ENCODE data around the gene SLC4A8. TPM values are rescaled to one million over a fixed set of nuclear protein-coding genes. Genes with fewer than 3 reads are reported as not detected.

Gene SLC4A8
- total RNA-seq, 1 donor from 2014 or later = 5.2 TPM

- no peaks in the 10 kb centered on the region for H3K36me3 Mint-ChIP-seq (ENCODE audit: low read depth)
- TF ChIP-seq CTCF (IDR thresholded peaks at IDR 0.05) = no peak
- intact Hi-C loops (cut with micrococcal nuclease) = no loop called here
- ChIA-PET CTCF (interaction anchor here (0.9 kb wide), 1 partner anchor 13 kb away, joined by 3 read pairs; no protein-coding TSS in a partner anchor), POLR2A (no interaction called here)
- no peaks in the 10 kb centered on the region for H3K27me3 Mint-ChIP-seq
- no peak for ATAC-seq (ENCODE audit: low read depth)
- H3K27ac Mint-ChIP-seq = no peak overlapping the region
- no peaks in the 10 kb centered on the region for H3K9me3 Mint-ChIP-seq
- no peak overlapping the region for H3K4me3 Mint-ChIP-seq
- no peak for DNase-seq
- peaks cover 8% of the 10 kb centered on the region for H3K4me1 Mint-ChIP-seq
These were observed 18.3 kb upstream of the SLC4A8 start for GRCh38 chr12:51406290-51406689.

- H3K4me1 Mint-ChIP-seq = peaks cover 8% of the 10 kb centered on the region
- no peaks in the 10 kb centered on the region for H3K9me3 Mint-ChIP-seq
- no peak for ATAC-seq (ENCODE audit: low read depth)
- no peaks in the 10 kb centered on the region for H3K27me3 Mint-ChIP-seq
- no peaks in the 10 kb centered on the region for H3K36me3 Mint-ChIP-seq (ENCODE audit: low read depth)
- no peak overlapping the region for H3K4me3 Mint-ChIP-seq
- POLR2A ChIA-PET = no interaction called here
- DNase-seq = no peak
- CTCF ChIA-PET = no interaction called here
- TF ChIP-seq CTCF (IDR thresholded peaks at IDR 0.05) = no peak
- H3K27ac Mint-ChIP-seq = no peak overlapping the region
- intact Hi-C loops (cut with micrococcal nuclease) = no loop called here
These were observed 17.8 kb upstream of the SLC4A8 start for GRCh38 chr12:51406859-51407258.

GRCh38 chr12:51407604-51408003 is 17.0 kb upstream of the SLC4A8 start:
- intact Hi-C loops (cut with micrococcal nuclease) = no loop called here
- no peaks in the 10 kb centered on the region for H3K27me3 Mint-ChIP-seq
- CTCF ChIA-PET = no interaction called here
- no peak for ATAC-seq (ENCODE audit: low read depth)
- POLR2A ChIA-PET = interaction anchor here (0.6 kb wide), 1 partner anchor 312 kb away, joined by 4 read pairs; no protein-coding TSS in a partner anchor
- H3K27ac Mint-ChIP-seq = no peak overlapping the region
- H3K4me3 Mint-ChIP-seq = no peak overlapping the region
- H3K4me1 Mint-ChIP-seq = peaks cover 9% of the 10 kb centered on the region
- H3K36me3 Mint-ChIP-seq (ENCODE audit: low read depth) = no peaks in the 10 kb centered on the region
- no peaks in the 10 kb centered on the region for H3K9me3 Mint-ChIP-seq
- no peak for TF ChIP-seq CTCF (IDR thresholded peaks at IDR 0.05)
- DNase-seq = no peak

GRCh38 chr12:51409846-51410245 is 14.8 kb upstream of the SLC4A8 start:
- ATAC-seq (ENCODE audit: low read depth) (no peak), DNase-seq (no peak)
- CTCF ChIA-PET = no interaction called here
- Mint-ChIP-seq H3K9me3 (no peaks in the 10 kb centered on the region), H3K4me3 (no peak overlapping the region), H3K27ac (no peak overlapping the region), H3K4me1 (peaks cover 11% of the 10 kb centered on the region), H3K27me3 (no peaks in the 10 kb centered on the region), H3K36me3 (ENCODE audit: low read depth) (no peaks in the 10 kb centered on the region)
- intact Hi-C loops (cut with micrococcal nuclease) = no loop called here
- POLR2A ChIA-PET = interaction anchor here (0.6 kb wide), 1 partner anchor 511 kb away, joined by 4 read pairs; no protein-coding TSS in a partner anchor
- TF ChIP-seq CTCF (IDR thresholded peaks at IDR 0.05) = no peak

- peaks cover 11% of the 10 kb centered on the region for H3K4me1 Mint-ChIP-seq
- CTCF ChIA-PET = no interaction called here
- no peak for DNase-seq
- ATAC-seq (ENCODE audit: low read depth) = no peak
- TF ChIP-seq CTCF (IDR thresholded peaks at IDR 0.05) = no peak
- intact Hi-C loops (cut with micrococcal nuclease) = no loop called here
- H3K27me3 Mint-ChIP-seq = no peaks in the 10 kb centered on the region
- no peak overlapping the region for H3K4me3 Mint-ChIP-seq
- no peaks in the 10 kb centered on the region for H3K36me3 Mint-ChIP-seq (ENCODE audit: low read depth)
- POLR2A ChIA-PET = no interaction called here
- no peaks in the 10 kb centered on the region for H3K9me3 Mint-ChIP-seq
- H3K27ac Mint-ChIP-seq = no peak overlapping the region
These were observed 11.5 kb upstream of the SLC4A8 start for GRCh38 chr12:51413149-51413548.

All from activated B cell treated with CpG ODN at 0.5 μM for 24 hours (primary cell).